Lower leg skin (tissue), 3 donors: ENCODE results near the gene HADHA.

Experiments
- CTCF ChIP-seq, 3 donors: fragments of 450-650 bp; IDR thresholded peaks; one replicate each; pipeline ENCODE4 v1.5.1; 2016; ENCODE audit warnings: antibody characterized with exemption in 3 of 3, mild to moderate bottlenecking in 3 of 3, moderate library complexity in 2 of 3
- POLR2A ChIP-seq, 2 donors: fragments of 450-650 bp; IDR thresholded peaks; one replicate each; pipeline ENCODE4 v1.6.1; 2016 to 2017; ENCODE audit warnings: antibody characterized with exemption in 2 of 2, mild to moderate bottlenecking in 1 of 2, moderate library complexity in 1 of 2

- no peak for TF ChIP-seq POLR2A (IDR thresholded peaks at IDR 0.05)
- no peak for TF ChIP-seq CTCF (IDR thresholded peaks at IDR 0.05)
Measured at GRCh38 chr2:26235089-26235488, 9.3 kb downstream of the HADHA start.
